Measurements from ENCODE around the gene SMS.

DNA sequence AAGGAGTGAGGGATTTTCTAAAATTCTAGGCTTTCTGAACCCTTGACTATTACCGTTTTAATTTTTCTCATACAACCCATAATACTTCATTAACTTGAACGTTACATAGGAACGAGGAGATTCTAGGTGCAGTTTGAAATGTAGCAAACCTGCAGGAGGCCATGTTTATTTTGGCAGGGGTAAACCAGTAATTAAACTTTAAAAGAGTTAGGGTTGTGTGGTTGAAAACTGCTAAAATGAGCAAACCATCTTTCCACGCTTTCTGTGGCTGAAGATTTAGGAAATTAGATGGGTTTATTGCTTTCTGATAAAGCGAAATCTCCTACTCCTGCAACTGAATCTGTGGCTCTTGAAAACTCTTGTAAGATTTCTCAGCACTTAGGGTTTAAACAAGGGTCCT is 93.3 kb downstream of the SMS start:
- TF ChIP-seq, protein P1, sequence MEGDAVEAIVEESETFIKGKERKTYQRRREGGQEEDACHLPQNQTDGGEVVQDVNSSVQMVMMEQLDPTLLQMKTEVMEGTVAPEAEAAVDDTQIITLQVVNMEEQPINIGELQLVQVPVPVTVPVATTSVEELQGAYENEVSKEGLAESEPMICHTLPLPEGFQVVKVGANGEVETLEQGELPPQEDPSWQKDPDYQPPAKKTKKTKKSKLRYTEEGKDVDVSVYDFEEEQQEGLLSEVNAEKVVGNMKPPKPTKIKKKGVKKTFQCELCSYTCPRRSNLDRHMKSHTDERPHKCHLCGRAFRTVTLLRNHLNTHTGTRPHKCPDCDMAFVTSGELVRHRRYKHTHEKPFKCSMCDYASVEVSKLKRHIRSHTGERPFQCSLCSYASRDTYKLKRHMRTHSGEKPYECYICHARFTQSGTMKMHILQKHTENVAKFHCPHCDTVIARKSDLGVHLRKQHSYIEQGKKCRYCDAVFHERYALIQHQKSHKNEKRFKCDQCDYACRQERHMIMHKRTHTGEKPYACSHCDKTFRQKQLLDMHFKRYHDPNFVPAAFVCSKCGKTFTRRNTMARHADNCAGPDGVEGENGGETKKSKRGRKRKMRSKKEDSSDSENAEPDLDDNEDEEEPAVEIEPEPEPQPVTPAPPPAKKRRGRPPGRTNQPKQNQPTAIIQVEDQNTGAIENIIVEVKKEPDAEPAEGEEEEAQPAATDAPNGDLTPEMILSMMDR (IDR thresholded peaks at IDR 0.05; ENCODE audit: low read depth, low read length, poor library complexity, severe bottlenecking): no peak
- TF ChIP-seq EZH2phosphoT487 (IDR thresholded peaks at IDR 0.05; ENCODE audit: borderline replicate concordance, low read length): no peak

Measured in DOHH2 (cell line).